ENCODE measurements around the gene TRAF7.
A peak's percentile ranks its signal among the peaks of the same experiment; 100 is the strongest.

TRAF7 gene

GRCh38 chr16:2148714-2149629, 6.6 kb upstream of the TRAF7 start:
- peak; percentile 29 for DNase-seq

GRCh38 chr16:2149630-2150417, 5.8 kb upstream of the TRAF7 start:
- peak; percentile 28 for DNase-seq

GRCh38 chr16:2150418-2151187, 5.0 kb upstream of the TRAF7 start:
- DNase-seq: peak; percentile 33

GRCh38 chr16:2151188-2152091, 4.1 kb upstream of the TRAF7 start:
- peak; percentile 27 for DNase-seq

GRCh38 chr16:2152695-2153506, 2.7 kb upstream of the TRAF7 start:
- peak; percentile 52 for DNase-seq

GRCh38 chr16:2154533-2155090, 970 bp upstream of the TRAF7 start:
- peak; percentile 46 for DNase-seq

GRCh38 chr16:2155977-2156848, 631 bp downstream of the TRAF7 start:
- DNase-seq: peak; percentile 16

GRCh38 chr16:2156849-2157224, 1.3 kb downstream of the TRAF7 start:
- no peak for DNase-seq

- DNase-seq: no peak
These were observed 2.1 kb downstream of the TRAF7 start for GRCh38 chr16:2157480-2158261.

- no peak for DNase-seq
These were observed 2.7 kb downstream of the TRAF7 start for GRCh38 chr16:2158262-2158638.

- DNase-seq: no peak
These were observed 3.7 kb downstream of the TRAF7 start for GRCh38 chr16:2159175-2159838.

- DNase-seq: no peak
These were observed 5.5 kb downstream of the TRAF7 start for GRCh38 chr16:2160915-2161551.

GRCh38 chr16:2161911-2162310, 6.3 kb downstream of the TRAF7 start:
- DNase-seq: no peak

- DNase-seq: no peak
These were observed 7.1 kb downstream of the TRAF7 start for GRCh38 chr16:2162676-2163118.

GRCh38 chr16:2163211-2163881, 7.8 kb downstream of the TRAF7 start:
- DNase-seq: no peak

- no peak for DNase-seq
These were observed 10.3 kb downstream of the TRAF7 start for GRCh38 chr16:2165861-2166260.
